ENCODE results near the gene CCNB1.
"Not testable (repeated sequence)": the region's sequence is repeated elsewhere in the genome, so short reads cannot be mapped to it uniquely, and the experiment has no call there.

The CCNB1 gene

DNA sequence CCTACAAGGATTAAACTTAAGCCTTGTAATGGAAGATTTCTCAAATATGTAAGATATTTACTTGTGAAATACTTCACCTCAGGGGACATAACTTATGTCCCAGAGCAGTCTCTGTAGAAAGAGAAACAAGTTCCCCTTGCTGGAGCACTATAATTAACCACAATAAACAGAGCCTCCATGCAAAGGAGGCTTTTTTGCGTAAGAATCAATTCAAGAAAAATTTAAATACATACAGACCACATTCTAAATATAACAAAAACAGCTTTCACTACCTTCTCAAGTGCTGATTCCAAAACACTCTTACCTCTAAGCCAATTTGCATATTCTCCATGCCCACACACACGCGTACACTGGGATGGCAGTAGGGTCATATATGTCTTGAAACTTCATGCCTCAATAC, 30.7 kb upstream of the CCNB1 start:
- TF ChIP-seq, protein P1, sequence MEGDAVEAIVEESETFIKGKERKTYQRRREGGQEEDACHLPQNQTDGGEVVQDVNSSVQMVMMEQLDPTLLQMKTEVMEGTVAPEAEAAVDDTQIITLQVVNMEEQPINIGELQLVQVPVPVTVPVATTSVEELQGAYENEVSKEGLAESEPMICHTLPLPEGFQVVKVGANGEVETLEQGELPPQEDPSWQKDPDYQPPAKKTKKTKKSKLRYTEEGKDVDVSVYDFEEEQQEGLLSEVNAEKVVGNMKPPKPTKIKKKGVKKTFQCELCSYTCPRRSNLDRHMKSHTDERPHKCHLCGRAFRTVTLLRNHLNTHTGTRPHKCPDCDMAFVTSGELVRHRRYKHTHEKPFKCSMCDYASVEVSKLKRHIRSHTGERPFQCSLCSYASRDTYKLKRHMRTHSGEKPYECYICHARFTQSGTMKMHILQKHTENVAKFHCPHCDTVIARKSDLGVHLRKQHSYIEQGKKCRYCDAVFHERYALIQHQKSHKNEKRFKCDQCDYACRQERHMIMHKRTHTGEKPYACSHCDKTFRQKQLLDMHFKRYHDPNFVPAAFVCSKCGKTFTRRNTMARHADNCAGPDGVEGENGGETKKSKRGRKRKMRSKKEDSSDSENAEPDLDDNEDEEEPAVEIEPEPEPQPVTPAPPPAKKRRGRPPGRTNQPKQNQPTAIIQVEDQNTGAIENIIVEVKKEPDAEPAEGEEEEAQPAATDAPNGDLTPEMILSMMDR (IDR thresholded peaks at IDR 0.05), result no peak
- H3K27me3 ChIP-seq (ENCODE audit: control insufficient read depth, insufficient read depth, low read length), result no peaks in the 10 kb centered on the region
- H3K4me2 ChIP-seq (ENCODE audit: low read length), result no peak overlapping the region
- H3K9ac ChIP-seq, result no peak overlapping the region
- no peaks in the 10 kb centered on the region for H3K79me2 ChIP-seq
- no peak overlapping the region for H3K4me3 ChIP-seq (ENCODE audit: low read depth, low read length)
- no peak overlapping the region for H2AFZ ChIP-seq
- no peaks in the 10 kb centered on the region for H3K4me1 ChIP-seq
- H3K27ac ChIP-seq, result no peak overlapping the region
- H3K36me3 ChIP-seq (ENCODE audit: control insufficient read depth, insufficient read depth, low read length), result no peaks in the 10 kb centered on the region
- no peaks in the 10 kb centered on the region for H3K9me3 ChIP-seq (ENCODE audit: control insufficient read depth, low read length)

DNA sequence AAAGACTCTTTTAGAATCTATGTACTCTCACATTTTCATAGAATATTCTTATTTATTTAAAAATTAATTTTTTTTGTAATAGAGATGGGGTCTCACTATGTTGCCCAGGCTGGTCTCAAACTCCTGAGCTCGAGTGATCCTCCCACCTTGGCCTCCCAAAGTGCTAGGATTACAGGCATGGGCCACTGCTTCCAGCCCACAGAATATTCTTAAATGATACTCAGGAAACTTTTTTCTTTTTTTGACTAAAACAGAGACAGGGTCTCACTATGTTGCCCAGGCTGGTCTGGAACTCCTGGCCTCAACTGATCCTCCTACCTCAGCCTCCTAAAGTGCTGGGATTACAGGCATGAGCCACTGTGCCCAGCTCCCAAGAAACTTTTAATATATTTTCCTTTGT, 29.7 kb upstream of the CCNB1 start:
- not testable (repeated sequence) for H3K4me1 ChIP-seq; H3K4me2 ChIP-seq (ENCODE audit: low read length); H3K36me3 ChIP-seq (ENCODE audit: control insufficient read depth, insufficient read depth, low read length); H3K9ac ChIP-seq; H3K27ac ChIP-seq; H3K79me2 ChIP-seq; H3K9me3 ChIP-seq (ENCODE audit: control insufficient read depth, low read length); H3K4me3 ChIP-seq (ENCODE audit: low read depth, low read length); H2AFZ ChIP-seq; H3K27me3 ChIP-seq (ENCODE audit: control insufficient read depth, insufficient read depth, low read length)

DNA sequence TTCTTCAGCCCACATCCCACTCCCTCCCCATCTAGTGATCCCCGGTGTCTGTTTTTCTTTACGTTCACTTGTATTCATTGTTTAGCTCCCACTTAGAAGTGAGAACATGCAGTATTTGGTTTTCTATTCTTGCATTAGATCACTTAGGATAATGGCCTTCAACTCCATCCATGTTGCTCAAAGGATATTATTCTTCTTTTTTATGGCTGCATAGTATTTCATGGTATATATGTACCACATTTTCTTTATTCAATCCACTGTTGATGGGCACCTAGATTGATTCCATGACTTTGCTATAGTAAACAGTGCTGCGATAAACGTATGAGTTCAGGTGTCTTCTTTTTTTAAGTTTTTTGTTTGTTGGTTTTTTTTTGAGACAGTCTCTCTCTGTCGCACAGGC, 29.1 kb upstream of the CCNB1 start:
- Histone ChIP-seq H3K27ac (no peak overlapping the region), H3K27me3 (ENCODE audit: control insufficient read depth, insufficient read depth, low read length) (no peaks in the 10 kb centered on the region), H3K9ac (no peak overlapping the region), H3K4me1 (no peaks in the 10 kb centered on the region), H3K4me2 (ENCODE audit: low read length) (no peak overlapping the region), H3K36me3 (ENCODE audit: control insufficient read depth, insufficient read depth, low read length) (no peaks in the 10 kb centered on the region), H3K4me3 (ENCODE audit: low read depth, low read length) (no peak overlapping the region), H3K79me2 (no peaks in the 10 kb centered on the region), H2AFZ (no peak overlapping the region), H3K9me3 (ENCODE audit: control insufficient read depth, low read length) (no peaks in the 10 kb centered on the region)
- TF ChIP-seq, protein P1 (IDR thresholded peaks at IDR 0.05), result no peak

DNA sequence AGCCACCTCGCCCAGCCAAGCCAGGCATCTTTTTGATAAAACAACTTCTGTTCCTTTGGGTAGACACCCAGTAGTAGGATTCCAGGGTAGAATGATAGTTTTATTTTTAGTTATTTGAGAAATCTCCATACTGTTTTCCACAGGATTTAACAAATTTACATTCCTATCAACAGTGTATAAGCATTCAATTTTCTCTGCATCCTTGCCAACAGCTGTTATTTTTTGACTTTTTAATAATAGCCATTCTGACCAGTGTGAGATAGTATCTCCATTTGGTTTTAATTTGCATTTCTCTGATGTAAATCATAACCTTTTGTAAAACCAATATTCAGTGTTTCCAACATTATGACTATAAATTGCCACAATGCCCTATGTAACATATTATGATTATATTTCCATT, 28.2 kb upstream of the CCNB1 start:
- Histone ChIP-seq H3K4me3 (ENCODE audit: low read depth, low read length) (no peak overlapping the region), H3K27ac (no peak overlapping the region), H3K4me2 (ENCODE audit: low read length) (no peak overlapping the region), H3K9me3 (ENCODE audit: control insufficient read depth, low read length) (no peaks in the 10 kb centered on the region), H3K27me3 (ENCODE audit: control insufficient read depth, insufficient read depth, low read length) (no peaks in the 10 kb centered on the region), H2AFZ (no peak overlapping the region), H3K79me2 (no peaks in the 10 kb centered on the region), H3K9ac (no peak overlapping the region), H3K36me3 (ENCODE audit: control insufficient read depth, insufficient read depth, low read length) (no peaks in the 10 kb centered on the region), H3K4me1 (no peaks in the 10 kb centered on the region)
- TF ChIP-seq, protein P1 (IDR thresholded peaks at IDR 0.05), result no peak

DNA sequence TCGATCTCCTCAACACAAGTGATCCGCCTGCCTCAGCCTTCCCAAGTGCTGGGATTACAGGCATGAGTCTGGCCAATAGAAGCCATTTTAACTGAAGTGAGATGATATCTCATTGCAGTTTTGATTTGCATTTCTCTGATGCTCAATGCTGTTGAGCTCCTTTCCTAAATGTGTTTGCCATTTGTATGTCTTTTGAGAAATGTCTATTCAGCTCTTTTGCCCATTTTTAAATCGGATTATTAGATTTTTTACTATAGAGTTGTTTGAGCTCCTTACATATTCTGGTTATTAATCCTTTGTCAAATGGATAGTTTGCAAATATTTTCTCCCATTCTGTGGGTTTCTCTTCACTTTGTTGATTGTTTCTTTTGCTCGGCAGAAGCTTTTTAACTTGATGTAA, 26.7 kb upstream of the CCNB1 start:
- not testable (repeated sequence) for H3K27ac ChIP-seq; H3K4me1 ChIP-seq; H3K9me3 ChIP-seq (ENCODE audit: control insufficient read depth, low read length); H3K9ac ChIP-seq; H3K4me3 ChIP-seq (ENCODE audit: low read depth, low read length); H3K36me3 ChIP-seq (ENCODE audit: control insufficient read depth, insufficient read depth, low read length); H3K27me3 ChIP-seq (ENCODE audit: control insufficient read depth, insufficient read depth, low read length); H3K79me2 ChIP-seq; H3K4me2 ChIP-seq (ENCODE audit: low read length); H2AFZ ChIP-seq

DNA sequence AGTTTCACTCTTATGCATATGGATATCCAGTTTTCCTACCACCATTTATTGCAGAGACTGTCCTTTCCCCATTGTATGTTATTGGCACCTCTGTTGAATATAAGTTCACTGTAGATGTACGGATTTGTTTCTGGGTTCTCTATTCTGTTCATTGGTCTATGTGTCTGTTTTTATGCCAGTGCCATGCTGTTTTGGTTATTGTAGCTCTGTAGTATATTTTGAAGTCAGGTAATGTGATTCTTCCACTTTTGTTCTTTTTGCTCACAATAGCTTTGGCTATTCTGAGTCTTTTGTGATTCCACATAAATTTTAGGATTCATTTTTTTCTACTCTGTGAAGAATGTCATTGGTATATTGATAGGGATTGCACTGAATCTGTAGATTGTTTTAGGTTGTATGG, 26.1 kb upstream of the CCNB1 start:
- Histone ChIP-seq H3K4me2 (ENCODE audit: low read length) (no peak overlapping the region), H3K79me2 (no peaks in the 10 kb centered on the region), H3K27ac (no peak overlapping the region), H3K4me1 (no peaks in the 10 kb centered on the region), H3K9ac (no peak overlapping the region), H3K36me3 (ENCODE audit: control insufficient read depth, insufficient read depth, low read length) (no peaks in the 10 kb centered on the region), H3K4me3 (ENCODE audit: low read depth, low read length) (no peak overlapping the region), H2AFZ (no peak overlapping the region), H3K27me3 (ENCODE audit: control insufficient read depth, insufficient read depth, low read length) (no peaks in the 10 kb centered on the region), H3K9me3 (ENCODE audit: control insufficient read depth, low read length) (no peaks in the 10 kb centered on the region)
- TF ChIP-seq, protein P1 (IDR thresholded peaks at IDR 0.05), result no peak

DNA sequence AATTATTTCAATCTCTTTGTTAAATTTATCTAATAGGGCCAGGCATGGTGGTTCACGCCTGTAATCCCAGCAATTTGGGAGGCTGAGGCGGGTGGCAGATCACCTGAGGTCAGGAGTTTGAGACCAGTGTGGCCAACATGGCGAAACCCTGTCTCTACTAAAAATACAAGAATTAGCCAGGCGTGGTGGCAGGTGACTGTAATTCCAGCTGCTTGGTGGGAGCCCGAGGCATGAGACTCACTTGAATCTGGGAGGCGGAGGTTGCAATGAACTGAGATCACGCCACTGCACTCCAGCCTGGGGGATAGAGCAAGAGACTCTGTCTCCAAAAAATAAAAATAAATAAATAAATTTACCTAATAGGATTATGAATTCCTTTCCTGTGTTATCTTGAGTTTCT, 18.4 kb upstream of the CCNB1 start:
- not testable (repeated sequence) for H3K27me3 ChIP-seq (ENCODE audit: control insufficient read depth, insufficient read depth, low read length); H3K4me1 ChIP-seq; H3K4me2 ChIP-seq (ENCODE audit: low read length); H2AFZ ChIP-seq; H3K4me3 ChIP-seq (ENCODE audit: low read depth, low read length); H3K9ac ChIP-seq; H3K79me2 ChIP-seq; H3K27ac ChIP-seq; H3K9me3 ChIP-seq (ENCODE audit: control insufficient read depth, low read length); H3K36me3 ChIP-seq (ENCODE audit: control insufficient read depth, insufficient read depth, low read length)
